Measurements from ENCODE around the gene NEMP2. TPM values are rescaled to one million over a fixed set of nuclear protein-coding genes. Genes with fewer than 3 reads are reported as not detected.

The NEMP2 gene
- polyA plus RNA-seq, 1 donor (not counting 4 experiments of a cell fraction or from before 2014, with no cell fraction given), result 2.1 TPM

GRCh38 chr2:190503088-190503487 is 31.4 kb downstream of the NEMP2 start:
- dilution Hi-C loops (cut with MboI; ENCODE audit: extremely low pct_ligation_motif_present, low sequenced_read_pairs), result no loop called here
- Histone ChIP-seq H3K79me2 (ENCODE audit: control insufficient read depth, insufficient read depth, low read length) (no peaks in the 10 kb centered on the region), H3K36me3 (ENCODE audit: control insufficient read depth in 2 of 2, extremely low read depth in 1 of 2, insufficient read depth in 2 of 2, low read length in 2 of 2) (peaks cover 0 to 1% of the 10 kb centered on the region in 2 experiments), H3K9me1 (ENCODE audit: control insufficient read depth, extremely low read depth, insufficient read depth, low read length) (no peaks in the 10 kb centered on the region), H4K20me1 (ENCODE audit: control insufficient read depth, extremely low read depth, insufficient read depth, low read length) (no peaks in the 10 kb centered on the region), H3K9me3 (ENCODE audit: control insufficient read depth, low read depth, low read length) (no peaks in the 10 kb centered on the region), H3K4me1 (ENCODE audit: control insufficient read depth, extremely low read depth, insufficient read depth, low read length) (no peaks in the 10 kb centered on the region), H3K27me3 (ENCODE audit: control insufficient read depth, extremely low read depth, insufficient read depth, low read length) (no peaks in the 10 kb centered on the region), H3K4me3 (ENCODE audit: control insufficient read depth in 2 of 3, extremely low read depth in 1 of 3, insufficient read depth in 2 of 3, low read depth in 1 of 3, low read length in 3 of 3) (no peak overlapping the region), H2AFZ (ENCODE audit: control insufficient read depth, low read length) (no peak overlapping the region), H3K27ac (ENCODE audit: control insufficient read depth, insufficient read depth, low read length) (no peak overlapping the region), H3K9ac (ENCODE audit: control insufficient read depth, extremely low read depth, insufficient read depth, low read length) (no peak overlapping the region), H3K4me2 (ENCODE audit: control insufficient read depth, extremely low read depth, insufficient read depth, low read depth, low read length) (no peak overlapping the region)
- TF ChIP-seq CTCF (optimal IDR thresholded peaks at IDR 0.05 in 1 of 3, IDR thresholded peaks at IDR 0.05 in 1 of 3, conservative IDR thresholded peaks at IDR 0.05 in 1 of 3; ENCODE audit: extremely low read depth in 1 of 3, insufficient read depth in 2 of 3, low read length in 3 of 3), result no peak
- no peak for TF ChIP-seq EZH2 (IDR thresholded peaks at IDR 0.05; ENCODE audit: low read length)
- DNase-seq (ENCODE audit: low read depth, low spot score), result no peak
- FAIRE-seq, result no peak

- Histone ChIP-seq H3K9ac (ENCODE audit: control insufficient read depth, extremely low read depth, insufficient read depth, low read length) (no peak overlapping the region), H3K9me1 (ENCODE audit: control insufficient read depth, extremely low read depth, insufficient read depth, low read length) (no peaks in the 10 kb centered on the region), H2AFZ (ENCODE audit: control insufficient read depth, low read length) (no peak overlapping the region), H3K79me2 (ENCODE audit: control insufficient read depth, insufficient read depth, low read length) (no peaks in the 10 kb centered on the region), H3K9me3 (ENCODE audit: control insufficient read depth, low read depth, low read length) (no peaks in the 10 kb centered on the region), H4K20me1 (ENCODE audit: control insufficient read depth, extremely low read depth, insufficient read depth, low read length) (no peaks in the 10 kb centered on the region), H3K4me2 (ENCODE audit: control insufficient read depth, extremely low read depth, insufficient read depth, low read depth, low read length) (no peak overlapping the region), H3K36me3 (ENCODE audit: control insufficient read depth in 2 of 2, extremely low read depth in 1 of 2, insufficient read depth in 2 of 2, low read length in 2 of 2) (peaks cover 0 to 1% of the 10 kb centered on the region in 2 experiments), H3K27me3 (ENCODE audit: control insufficient read depth, extremely low read depth, insufficient read depth, low read length) (no peaks in the 10 kb centered on the region), H3K4me1 (ENCODE audit: control insufficient read depth, extremely low read depth, insufficient read depth, low read length) (no peaks in the 10 kb centered on the region), H3K27ac (ENCODE audit: control insufficient read depth, insufficient read depth, low read length) (no peak overlapping the region), H3K4me3 (ENCODE audit: control insufficient read depth in 2 of 3, extremely low read depth in 1 of 3, insufficient read depth in 2 of 3, low read depth in 1 of 3, low read length in 3 of 3) (no peak overlapping the region)
- FAIRE-seq (no peak), DNase-seq (ENCODE audit: low read depth, low spot score) (no peak)
- dilution Hi-C loops (cut with MboI; ENCODE audit: extremely low pct_ligation_motif_present, low sequenced_read_pairs), result no loop called here
- no peak for TF ChIP-seq EZH2 (IDR thresholded peaks at IDR 0.05; ENCODE audit: low read length)
- TF ChIP-seq CTCF (optimal IDR thresholded peaks at IDR 0.05 in 1 of 3, IDR thresholded peaks at IDR 0.05 in 1 of 3, conservative IDR thresholded peaks at IDR 0.05 in 1 of 3; ENCODE audit: extremely low read depth in 1 of 3, insufficient read depth in 2 of 3, low read length in 3 of 3), result no peak
Measured at GRCh38 chr2:190501702-190502407, 32.7 kb downstream of the NEMP2 start.
